ENCODE data around the gene RPA1. TPM values are rescaled to one million over a fixed set of nuclear protein-coding genes. Genes with fewer than 3 reads are reported as not detected.

RPA1 gene
- total RNA-seq, 6 experiments from 2014 or later = 83.2 to 111 (median 108) TPM

DNA sequence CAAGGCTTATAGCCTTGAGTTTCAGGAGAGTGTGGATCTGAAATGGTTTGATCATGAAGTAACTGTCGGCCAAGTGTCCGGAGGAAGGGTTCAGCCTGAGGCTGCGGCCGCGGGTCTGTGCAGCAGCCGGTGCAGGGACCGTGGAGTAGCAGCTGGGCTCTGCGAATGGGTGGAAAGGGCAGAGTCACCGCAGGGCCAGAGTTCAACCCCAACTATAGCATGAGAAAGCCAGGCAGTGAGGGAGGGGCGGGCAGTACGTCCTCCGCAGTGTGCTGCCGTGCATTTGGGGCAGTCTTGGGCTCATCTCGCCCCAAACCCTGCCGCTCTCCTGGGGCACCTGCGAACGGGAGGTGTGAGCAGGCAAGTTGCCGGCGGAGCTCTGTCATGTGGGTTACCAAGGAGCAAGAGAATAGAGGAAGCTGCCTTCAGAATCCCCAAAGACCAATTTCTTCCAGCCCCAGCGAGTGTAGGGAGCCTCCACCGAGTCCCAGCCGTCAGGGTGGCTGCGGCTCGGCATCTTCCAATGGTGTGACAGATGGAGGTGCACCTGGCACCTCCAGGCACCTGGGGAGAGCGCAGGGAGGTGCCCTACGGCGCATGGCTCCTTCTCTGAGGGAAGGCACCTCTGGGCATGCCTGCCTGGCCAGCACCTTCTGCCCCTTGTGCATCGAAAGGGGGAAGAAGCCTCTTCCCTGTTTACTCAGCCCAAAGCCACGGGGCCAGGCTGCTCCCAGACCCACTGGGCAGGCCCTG is 87.3 kb downstream of the RPA1 start:
- H3K27ac Mint-ChIP-seq = no peak overlapping the region
- H3K4me1 Mint-ChIP-seq (ENCODE audit: low read depth) = no peaks in the 10 kb centered on the region
- no peaks in the 10 kb centered on the region for H3K9me3 Mint-ChIP-seq
- H3K4me3 Mint-ChIP-seq = no peak overlapping the region
- peaks cover 53% of the 10 kb centered on the region for H3K27me3 Mint-ChIP-seq (ENCODE audit: insufficient read depth)
- TF ChIP-seq, protein P1, sequence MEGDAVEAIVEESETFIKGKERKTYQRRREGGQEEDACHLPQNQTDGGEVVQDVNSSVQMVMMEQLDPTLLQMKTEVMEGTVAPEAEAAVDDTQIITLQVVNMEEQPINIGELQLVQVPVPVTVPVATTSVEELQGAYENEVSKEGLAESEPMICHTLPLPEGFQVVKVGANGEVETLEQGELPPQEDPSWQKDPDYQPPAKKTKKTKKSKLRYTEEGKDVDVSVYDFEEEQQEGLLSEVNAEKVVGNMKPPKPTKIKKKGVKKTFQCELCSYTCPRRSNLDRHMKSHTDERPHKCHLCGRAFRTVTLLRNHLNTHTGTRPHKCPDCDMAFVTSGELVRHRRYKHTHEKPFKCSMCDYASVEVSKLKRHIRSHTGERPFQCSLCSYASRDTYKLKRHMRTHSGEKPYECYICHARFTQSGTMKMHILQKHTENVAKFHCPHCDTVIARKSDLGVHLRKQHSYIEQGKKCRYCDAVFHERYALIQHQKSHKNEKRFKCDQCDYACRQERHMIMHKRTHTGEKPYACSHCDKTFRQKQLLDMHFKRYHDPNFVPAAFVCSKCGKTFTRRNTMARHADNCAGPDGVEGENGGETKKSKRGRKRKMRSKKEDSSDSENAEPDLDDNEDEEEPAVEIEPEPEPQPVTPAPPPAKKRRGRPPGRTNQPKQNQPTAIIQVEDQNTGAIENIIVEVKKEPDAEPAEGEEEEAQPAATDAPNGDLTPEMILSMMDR (IDR thresholded peaks at IDR 0.05) = no peak
- no peak for DNase-seq
- no peaks in the 10 kb centered on the region for H3K36me3 Mint-ChIP-seq (ENCODE audit: low read depth)

DNA sequence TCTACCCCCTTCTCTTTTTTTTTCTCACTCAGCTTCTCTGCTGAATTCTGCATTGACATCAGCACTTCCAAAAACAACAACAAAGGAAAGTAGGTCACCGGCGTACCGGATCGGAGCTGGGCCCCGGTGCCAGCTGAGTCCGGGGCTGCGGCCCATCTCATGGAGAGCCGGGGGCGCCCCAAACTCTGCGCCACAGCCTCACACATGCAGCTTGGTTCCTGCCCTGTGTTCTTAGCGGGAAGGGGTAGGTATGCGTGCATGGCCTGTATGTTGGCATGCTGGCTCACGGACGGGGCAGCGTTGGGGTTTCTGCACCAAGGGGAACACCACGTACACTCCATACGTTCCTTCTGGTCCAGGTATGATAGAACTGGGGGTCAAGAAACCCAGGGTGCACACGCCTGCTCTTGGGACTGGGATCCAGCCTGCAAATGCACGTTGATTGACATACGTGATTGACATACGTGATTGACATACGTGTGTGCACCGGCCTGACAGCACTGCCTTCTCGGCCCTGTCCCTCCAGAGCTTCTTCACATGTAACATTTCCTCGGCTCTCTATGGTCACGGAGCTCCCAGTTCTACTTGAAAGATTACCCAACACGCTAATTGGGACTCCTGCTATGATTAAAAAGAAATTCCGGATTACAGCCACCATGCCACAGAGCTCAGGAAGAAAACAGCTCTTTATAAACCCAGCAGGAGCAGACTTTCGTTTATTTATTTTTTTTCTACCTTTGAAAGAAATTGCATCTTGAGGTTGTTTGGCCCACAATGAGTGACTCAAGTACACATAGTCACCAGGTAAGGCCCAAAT is 88.7 kb downstream of the RPA1 start:
- peaks cover 47% of the 10 kb centered on the region for H3K27me3 Mint-ChIP-seq (ENCODE audit: insufficient read depth)
- TF ChIP-seq, protein P1 (IDR thresholded peaks at IDR 0.05) = no peak
- H3K36me3 Mint-ChIP-seq (ENCODE audit: low read depth) = no peaks in the 10 kb centered on the region

DNA sequence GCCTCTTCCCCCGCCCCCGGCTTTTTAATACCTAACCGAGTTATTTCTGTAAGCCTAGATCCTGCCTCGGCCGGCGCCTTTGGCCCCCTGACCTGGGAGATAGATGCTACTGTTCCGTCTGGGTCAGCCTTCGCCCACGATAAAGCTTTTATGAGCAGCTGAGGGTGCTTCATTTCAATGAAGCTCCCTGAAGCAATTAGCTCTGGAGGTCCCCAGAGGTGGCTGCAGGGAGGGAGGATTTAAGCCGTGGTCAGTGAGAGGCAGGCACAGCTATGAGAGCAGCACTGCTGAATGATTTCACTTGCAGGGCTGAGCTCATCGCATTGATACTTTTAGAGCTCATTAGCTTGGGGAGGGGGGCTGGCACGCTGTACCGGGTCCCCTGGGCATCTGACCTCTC is 89.4 kb downstream of the RPA1 start:
- TF ChIP-seq, protein P1 (IDR thresholded peaks at IDR 0.05) = no peak
- no peak overlapping the region for H3K27ac Mint-ChIP-seq
- no peaks in the 10 kb centered on the region for H3K36me3 Mint-ChIP-seq (ENCODE audit: low read depth)
- H3K4me1 Mint-ChIP-seq (ENCODE audit: low read depth) = no peaks in the 10 kb centered on the region
- no peak overlapping the region for H3K4me3 Mint-ChIP-seq
- H3K27me3 Mint-ChIP-seq (ENCODE audit: insufficient read depth) = peaks cover 43% of the 10 kb centered on the region
- no peak for DNase-seq
- H3K9me3 Mint-ChIP-seq = no peaks in the 10 kb centered on the region

More for the DNA sequence above, 88.7 kb downstream of the RPA1 start:
- H3K27ac Mint-ChIP-seq = no peak overlapping the region
- no peak for DNase-seq
- H3K4me1 Mint-ChIP-seq (ENCODE audit: low read depth) = no peaks in the 10 kb centered on the region
- H3K9me3 Mint-ChIP-seq = no peaks in the 10 kb centered on the region
- no peak overlapping the region for H3K4me3 Mint-ChIP-seq

DNA sequence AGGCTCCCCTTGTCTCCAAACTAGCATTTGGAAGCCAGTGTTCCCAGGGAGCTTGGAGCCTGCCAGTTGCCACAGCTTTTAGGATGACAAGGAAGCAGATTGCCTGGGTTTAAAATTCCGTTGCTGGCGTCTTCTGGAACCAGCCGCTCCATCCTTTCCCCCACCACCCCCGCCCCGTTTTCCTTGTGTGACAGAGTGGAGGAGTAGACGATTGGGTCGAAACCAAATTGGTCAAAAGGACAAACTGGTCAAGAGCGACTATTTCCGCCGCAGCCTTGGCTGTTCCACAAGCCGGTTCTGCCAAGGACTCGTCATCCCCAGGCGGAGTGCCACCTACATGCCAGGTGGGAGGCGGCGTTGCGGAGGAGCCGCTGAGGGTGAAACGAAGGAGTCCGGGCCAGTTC is 91.1 kb downstream of the RPA1 start:
- H3K4me3 Mint-ChIP-seq = no peak overlapping the region
- no peaks in the 10 kb centered on the region for H3K4me1 Mint-ChIP-seq (ENCODE audit: low read depth)
- no peak for DNase-seq
- no peaks in the 10 kb centered on the region for H3K36me3 Mint-ChIP-seq (ENCODE audit: low read depth)
- H3K27me3 Mint-ChIP-seq (ENCODE audit: insufficient read depth) = peaks cover 29% of the 10 kb centered on the region
- TF ChIP-seq, protein P1 (IDR thresholded peaks at IDR 0.05) = no peak
- no peak overlapping the region for H3K27ac Mint-ChIP-seq
- H3K9me3 Mint-ChIP-seq = no peaks in the 10 kb centered on the region

DNA sequence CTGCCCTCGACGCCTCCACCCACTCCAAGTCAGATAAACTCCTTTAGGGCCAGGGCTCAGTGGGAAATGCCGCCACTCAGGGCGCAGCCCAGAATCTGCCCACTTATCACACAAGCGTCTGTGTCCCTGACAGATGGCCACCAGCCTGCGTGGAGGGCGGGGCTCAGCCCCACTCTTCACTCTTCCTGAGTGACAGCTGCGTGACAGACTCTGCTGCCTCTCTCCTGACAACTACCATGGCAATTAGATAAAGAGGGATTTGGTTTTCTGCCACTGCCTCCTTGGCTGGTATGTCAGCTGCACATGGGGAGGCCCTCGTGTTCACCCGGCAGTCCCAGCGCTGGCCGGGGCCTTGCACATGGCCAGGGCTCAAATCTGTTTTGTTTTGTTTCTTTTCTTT is 99.2 kb downstream of the RPA1 start:
- TF ChIP-seq, protein P1 (IDR thresholded peaks at IDR 0.05) = no peak
- no peak for DNase-seq
- Mint-ChIP-seq H3K36me3 (ENCODE audit: low read depth) (no peaks in the 10 kb centered on the region), H3K27ac (no peak overlapping the region), H3K9me3 (no peaks in the 10 kb centered on the region), H3K27me3 (ENCODE audit: insufficient read depth) (peaks cover 34% of the 10 kb centered on the region), H3K4me3 (no peak overlapping the region), H3K4me1 (ENCODE audit: low read depth) (no peaks in the 10 kb centered on the region)

Data from HFFc6 (cell line).